PC-9 (cell line): ENCODE data around the gene PACSIN1. TPM values are rescaled to one million over a fixed set of nuclear protein-coding genes. Genes with fewer than 3 reads are reported as not detected.

ENCODE experiments used
- BruUV-seq: library from RNA; stranded (reverse); fragments of 400-500 nt; replicated peaks from 2 replicates; lab custom pipeline; 2021; lab: Mats Ljungman, UMichigan
- CTCF ChIA-PET: fragments of 300-600 bp; sonication (Branson Sonifier 250); formaldehyde crosslinking; loops from one replicate; lab custom pipeline; 2022; ENCODE audit warnings: antibody characterized with exemption; lab: Charles Lee
- POLR2A ChIA-PET: fragments of 300-600 bp; sonication (Branson Sonifier 250); formaldehyde crosslinking; loops from one replicate; lab custom pipeline; 2022; ENCODE audit warnings: antibody characterized with exemption; ENCODE audit not compliant: unreplicated experiment; lab: Charles Lee
- DNase-seq, 2 experiments: peaks; one replicate each; pipeline versions ENCODE4 v3.0.0 to v3.0.0-alpha.2; 2015 to 2022; ENCODE audit warnings: mixed read lengths in 1 of 2
- H2AFZ ChIP-seq: fragments of 200-600 bp; sonication (generic); 2 replicates; pipeline ENCODE4 v1.8.1; 2017; ENCODE audit warnings: antibody characterized with exemption
- H3F3A ChIP-seq: fragments of 200-600 bp; sonication (generic); 2 replicates; pipeline ENCODE4 v1.8.1; 2017; ENCODE audit warnings: antibody characterized with exemption, mild to moderate bottlenecking, low read depth; ENCODE audit not compliant: insufficient read depth
- H3K27ac ChIP-seq: fragments of 200-600 bp; sonication (generic); 2 replicates; pipeline ENCODE4 v1.6.1; 2016; ENCODE audit warnings: mixed run types
- H3K27me3 ChIP-seq: fragments of 200-600 bp; sonication (generic); 2 replicates; pipeline ENCODE4 v1.6.1; 2016; ENCODE audit warnings: low read depth, mixed run types; ENCODE audit not compliant: insufficient read depth
- H3K36me3 ChIP-seq: fragments of 200-600 bp; sonication (generic); 2 replicates; pipeline ENCODE4 v1.6.1; 2016; ENCODE audit warnings: low read depth, mixed run types
- H3K4me1 ChIP-seq: fragments of 200-600 bp; sonication (generic); replicated peaks from 2 replicates; pipeline ENCODE4 v1.6.1; 2016; ENCODE audit warnings: mixed run types; ENCODE audit not compliant: insufficient read depth
- H3K4me2 ChIP-seq: fragments of 200-600 bp; sonication (generic); 2 replicates; pipeline ENCODE4 v1.6.1; 2017; ENCODE audit warnings: mixed run types
- H3K4me3 ChIP-seq: fragments of 200-600 bp; sonication (generic); 2 replicates; pipeline ENCODE4 v1.6.1; 2016; ENCODE audit warnings: mixed run types
- H3K79me2 ChIP-seq: fragments of 200-600 bp; sonication (generic); 2 replicates; pipeline ENCODE4 v1.6.1; 2017; ENCODE audit warnings: low read depth, mixed run types
- H3K9me2 ChIP-seq: fragments of 200-600 bp; sonication (generic); 2 replicates; pipeline ENCODE4 v1.8.1; 2017; ENCODE audit warnings: mild to moderate bottlenecking; ENCODE audit not compliant: insufficient read depth
- H3K9me3 ChIP-seq: fragments of 200-600 bp; sonication (generic); 2 replicates; pipeline ENCODE4 v1.8.1; 2016; ENCODE audit warnings: low read depth; ENCODE audit not compliant: insufficient read depth
- H4K20me1 ChIP-seq: fragments of 200-600 bp; sonication (generic); 2 replicates; pipeline ENCODE4 v1.8.1; 2017; ENCODE audit not compliant: insufficient read depth
- EZH2 ChIP-seq: fragments of 200-600 bp; sonication (generic); IDR thresholded peaks from 2 replicates; pipeline ENCODE4 v1.8.0; 2017; ENCODE audit warnings: antibody characterized with exemption, low read depth
- intact Hi-C: fragments of 100-400 bp; cut with micrococcal nuclease; formaldehyde crosslinking; loops from one replicate; pipeline ENCODE4 v1.10.0; 2022; ENCODE audit not compliant: unreplicated experiment
- total RNA-seq: library from RNA; stranded (reverse); gene quantifications from 2 replicates; pipeline ENCODE4 v1.2.3, GENCODE V29; 2021
- TF ChIP-seq, protein P1 (sequence below): fragments of 200-600 bp; sonication (generic); conservative IDR thresholded peaks from 2 replicates; pipeline ENCODE4 v1.6.1; 2017; ENCODE audit warnings: mixed run types, antibody characterized with exemption, mild to moderate bottlenecking, moderate library complexity

The PACSIN1 gene
- total RNA-seq, 1 experiment from 2014 or later, result 5.0 TPM

DNA sequence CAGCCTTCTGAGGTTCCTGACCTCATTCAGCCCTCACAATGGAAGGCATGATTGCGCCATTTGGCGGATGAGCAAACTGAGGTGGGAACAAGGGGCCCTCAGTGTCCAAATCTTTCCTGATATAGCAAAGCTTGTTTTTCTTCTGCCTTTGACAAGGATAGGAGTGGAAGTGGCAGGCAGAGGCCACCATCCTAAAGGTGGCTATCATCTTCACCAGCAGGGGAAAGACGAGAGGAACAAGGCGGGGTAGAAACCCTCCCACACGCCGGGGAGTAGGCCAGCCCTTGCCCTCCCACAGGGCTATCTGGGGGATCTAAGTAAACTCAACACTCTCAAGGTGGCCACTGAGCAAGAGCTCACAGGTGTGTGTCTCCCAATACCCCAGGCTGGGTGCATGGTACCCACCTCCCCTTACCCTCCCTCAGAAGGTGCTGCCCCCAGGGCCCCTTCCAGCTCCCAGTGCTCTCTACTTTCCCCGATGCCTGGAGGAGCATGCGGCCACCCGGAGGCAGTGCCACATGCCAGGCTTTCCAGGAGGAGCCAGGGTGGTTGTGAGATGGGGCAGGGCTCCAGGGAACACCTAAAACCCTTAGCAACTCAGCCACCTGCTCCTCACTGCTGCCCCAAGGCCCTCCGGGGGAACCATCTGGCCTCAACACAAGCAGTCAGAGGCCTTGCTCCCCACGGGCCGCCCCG is 79.0 kb downstream of the PACSIN1 start:
- Histone ChIP-seq H4K20me1 (no peaks in the 10 kb centered on the region), H3K4me2 (no peak overlapping the region), H2AFZ (no peak overlapping the region), H3K36me3 (no peaks in the 10 kb centered on the region), H3K4me1 (peaks cover 51% of the 10 kb centered on the region), H3F3A (no peaks in the 10 kb centered on the region; the same call in 1 of the 2 replicates), H3K27me3 (no peaks in the 10 kb centered on the region), H3K79me2 (no peaks in the 10 kb centered on the region), H3K9me3 (no peaks in the 10 kb centered on the region), H3K4me3 (no peak overlapping the region), H3K27ac (no peak overlapping the region), H3K9me2 (no peaks in the 10 kb centered on the region)
- ChIA-PET CTCF (interaction anchor here (0.7 kb wide), 1 partner anchor 12 kb away, joined by 3 read pairs; no protein-coding TSS in a partner anchor), POLR2A (interaction anchor here (0.6 kb wide), 1 partner anchor 13 kb away, joined by 5 read pairs; no protein-coding TSS in a partner anchor)
- no TSS peak for BruUV-seq
- DNase-seq, result no peak
- intact Hi-C loops, result no loop called here
- TF ChIP-seq, protein P1, sequence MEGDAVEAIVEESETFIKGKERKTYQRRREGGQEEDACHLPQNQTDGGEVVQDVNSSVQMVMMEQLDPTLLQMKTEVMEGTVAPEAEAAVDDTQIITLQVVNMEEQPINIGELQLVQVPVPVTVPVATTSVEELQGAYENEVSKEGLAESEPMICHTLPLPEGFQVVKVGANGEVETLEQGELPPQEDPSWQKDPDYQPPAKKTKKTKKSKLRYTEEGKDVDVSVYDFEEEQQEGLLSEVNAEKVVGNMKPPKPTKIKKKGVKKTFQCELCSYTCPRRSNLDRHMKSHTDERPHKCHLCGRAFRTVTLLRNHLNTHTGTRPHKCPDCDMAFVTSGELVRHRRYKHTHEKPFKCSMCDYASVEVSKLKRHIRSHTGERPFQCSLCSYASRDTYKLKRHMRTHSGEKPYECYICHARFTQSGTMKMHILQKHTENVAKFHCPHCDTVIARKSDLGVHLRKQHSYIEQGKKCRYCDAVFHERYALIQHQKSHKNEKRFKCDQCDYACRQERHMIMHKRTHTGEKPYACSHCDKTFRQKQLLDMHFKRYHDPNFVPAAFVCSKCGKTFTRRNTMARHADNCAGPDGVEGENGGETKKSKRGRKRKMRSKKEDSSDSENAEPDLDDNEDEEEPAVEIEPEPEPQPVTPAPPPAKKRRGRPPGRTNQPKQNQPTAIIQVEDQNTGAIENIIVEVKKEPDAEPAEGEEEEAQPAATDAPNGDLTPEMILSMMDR, result no peak
- TF ChIP-seq EZH2, result no peak

DNA sequence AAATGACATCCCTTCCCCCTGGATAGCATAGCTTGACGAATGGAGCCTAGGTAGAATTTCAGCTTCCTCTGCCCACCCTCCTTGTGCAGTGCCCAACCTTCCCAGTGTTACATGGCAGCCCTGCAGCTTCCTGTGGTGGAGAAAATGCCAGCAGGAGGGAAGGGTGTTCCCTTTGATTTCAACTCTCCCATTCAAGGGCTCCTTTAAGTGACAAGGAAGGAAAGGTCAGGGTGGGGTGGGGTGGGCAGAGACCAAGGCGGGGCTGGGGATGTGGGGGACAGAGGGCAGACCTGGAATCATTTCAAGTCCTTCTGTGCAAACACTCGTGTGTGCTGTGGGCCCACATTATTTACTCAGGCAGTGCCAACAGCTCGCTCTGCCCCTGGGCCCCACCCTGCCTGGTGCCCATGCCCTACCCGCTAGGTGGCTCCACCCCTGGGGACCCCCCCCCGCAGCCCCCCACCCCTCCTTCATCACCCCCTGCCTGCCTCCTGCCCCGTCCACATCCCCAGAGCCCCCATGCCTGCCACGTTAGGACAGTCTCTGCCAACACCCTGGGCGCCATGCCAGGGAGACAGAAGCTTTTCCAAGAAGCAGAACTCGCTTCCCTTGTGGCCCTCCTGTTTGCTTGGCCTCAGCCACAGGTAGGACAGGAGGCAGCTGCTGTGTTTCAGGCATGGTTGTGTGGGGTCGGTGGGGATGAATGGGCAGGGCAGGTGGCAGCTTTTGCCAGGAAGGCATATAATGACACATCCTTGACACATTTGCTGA is 80.9 kb downstream of the PACSIN1 start:
- H3K4me1 ChIP-seq, result peaks cover 51% of the 10 kb centered on the region
- peak; percentile 62 to 73 for DNase-seq
- ChIA-PET CTCF (interaction anchor here (0.5 to 0.7 kb wide), 5 partner anchors 24 to 1272 kb away, joined by 3 to 19 read pairs (median 10); no protein-coding TSS in a partner anchor), POLR2A (interaction anchor here (0.6 kb wide), 3 partner anchors 20 to 361 kb away, joined by 3 to 4 read pairs (median 3); no protein-coding TSS in a partner anchor)
- no peaks in the 10 kb centered on the region for H3K27me3 ChIP-seq
- H3K9me2 ChIP-seq, result no peaks in the 10 kb centered on the region
- peak overlapping the region; percentile 61 for H3K4me2 ChIP-seq
- H4K20me1 ChIP-seq, result no peaks in the 10 kb centered on the region
- no peaks in the 10 kb centered on the region for H3K36me3 ChIP-seq
- intact Hi-C loops, result no loop called here
- no peak for TF ChIP-seq EZH2
- TF ChIP-seq, protein P1, result no peak
- BruUV-seq, result no TSS peak
- no peaks in the 10 kb centered on the region; the same call in 1 of the 2 replicates for H3F3A ChIP-seq
- H2AFZ ChIP-seq, result no peak overlapping the region
- no peak overlapping the region for H3K27ac ChIP-seq
- no peaks in the 10 kb centered on the region for H3K79me2 ChIP-seq
- no peaks in the 10 kb centered on the region for H3K9me3 ChIP-seq
- H3K4me3 ChIP-seq, result no peak overlapping the region
